ENCODE data around the gene HDAC4. TPM values are rescaled to one million over a fixed set of nuclear protein-coding genes. Genes with fewer than 3 reads are reported as not detected.
"Not testable (repeated sequence)": the region's sequence is repeated elsewhere in the genome, so short reads cannot be mapped to it uniquely, and the experiment has no call there.

HDAC4 gene
- total and polyA plus RNA-seq, 5 donors = 7.8 to 29.1 (median 22.5) TPM

DNA sequence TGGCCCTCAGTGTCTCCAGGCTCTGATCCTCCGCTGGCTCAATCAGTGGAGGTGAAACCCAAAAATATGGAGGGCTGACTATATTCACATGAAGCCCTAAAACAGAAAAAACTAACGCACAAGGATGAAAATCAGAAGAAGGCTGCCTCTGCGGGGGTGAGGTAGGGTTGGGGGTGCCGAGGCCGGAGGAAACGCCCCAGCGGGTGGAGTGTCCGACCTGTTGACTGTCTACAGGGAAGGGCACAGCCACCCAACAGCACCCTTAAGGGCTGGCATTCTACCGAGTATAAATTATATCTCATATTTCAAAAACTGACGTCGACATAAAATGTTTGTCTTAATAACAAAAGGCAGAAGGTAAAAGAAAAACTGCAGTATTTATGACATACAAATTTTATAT, 223.5 kb downstream of the HDAC4 start:
- DNase-seq (peak in 1 of 3 donors; percentile 10), ATAC-seq (no peak)
- H3K4me1 ChIP-seq (ENCODE audit: control insufficient read depth, insufficient read depth, low read length) = no peaks in the 10 kb centered on the region
- no peak overlapping the region for H3K27ac ChIP-seq (ENCODE audit: low read length)
- 97% methylated on average over 11 of the region's 11 CpGs for WGBS
- H3K9me3 ChIP-seq (ENCODE audit: control insufficient read depth, low read length) = no peaks in the 10 kb centered on the region
- intact Hi-C loops (cut with DNase I) = no loop called here
- H3K4me3 ChIP-seq (ENCODE audit: low read length) = no peak overlapping the region
- H3K27me3 ChIP-seq (ENCODE audit: control insufficient read depth, insufficient read depth) = no peaks in the 10 kb centered on the region

DNA sequence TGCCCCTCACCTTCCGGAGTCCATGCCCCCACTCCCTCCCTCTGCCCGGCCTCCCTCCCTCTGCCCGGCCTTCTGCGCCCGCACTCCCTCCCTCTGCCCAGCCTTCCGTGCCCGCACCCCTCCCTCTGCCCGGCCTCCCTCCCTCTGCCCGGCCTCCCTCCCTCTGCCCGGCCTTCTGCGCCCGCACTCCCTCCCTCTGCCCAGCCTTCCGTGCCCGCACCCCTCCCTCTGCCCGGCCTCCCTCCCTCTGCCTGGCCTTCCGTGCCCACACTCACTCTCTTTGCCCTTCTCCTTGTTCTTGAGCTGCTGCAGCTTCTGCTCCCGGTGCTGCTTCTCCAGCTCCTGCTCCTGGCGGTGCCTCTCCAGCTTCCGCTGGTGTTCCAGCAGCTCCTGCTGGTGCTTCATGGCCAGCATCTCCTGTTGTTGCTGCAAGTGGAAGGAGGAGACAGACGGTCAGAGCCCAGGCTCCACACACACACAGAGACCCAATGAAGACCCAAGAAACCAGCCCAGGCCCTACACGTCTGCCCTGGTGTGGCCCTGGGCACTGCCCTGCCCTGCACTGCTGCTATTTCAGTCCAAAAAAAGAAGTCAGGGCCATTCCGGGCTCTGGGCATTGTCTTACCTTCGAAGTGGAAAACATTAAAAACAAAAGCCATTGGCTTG, 224.5 kb downstream of the HDAC4 start:
- intact Hi-C loops (cut with DNase I); H3K27ac ChIP-seq (ENCODE audit: low read length); H3K27me3 ChIP-seq (ENCODE audit: control insufficient read depth, insufficient read depth); H3K9me3 ChIP-seq (ENCODE audit: control insufficient read depth, low read length); H3K4me3 ChIP-seq (ENCODE audit: low read length); H3K4me1 ChIP-seq (ENCODE audit: control insufficient read depth, insufficient read depth, low read length): not testable (repeated sequence)
- WGBS = 93% methylated on average over 19 of the region's 23 CpGs
- DNase-seq = peak in 1 of 3 donors; percentile 7
- ATAC-seq = peak in 1 of 2 donors; percentile 57

DNA sequence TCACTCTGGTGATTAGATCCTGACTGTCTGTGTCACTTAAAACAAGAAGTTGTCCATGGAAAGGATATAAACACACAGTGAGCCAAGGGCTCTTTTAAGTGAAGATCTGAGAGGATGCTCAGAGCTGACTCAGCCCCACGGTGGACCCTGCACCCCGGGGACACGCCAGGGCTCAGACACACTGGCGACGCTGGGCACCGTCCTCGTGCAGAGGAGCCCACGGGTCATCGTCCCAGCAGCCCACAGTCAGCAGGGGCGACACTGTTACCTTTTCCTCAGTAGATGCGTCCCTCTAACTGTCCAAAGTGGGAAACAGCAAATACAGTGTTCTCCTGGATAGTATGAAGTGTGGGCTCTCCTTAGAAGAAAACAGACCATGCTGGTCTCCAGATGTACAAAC, 225.6 kb downstream of the HDAC4 start:
- H3K27me3 ChIP-seq (ENCODE audit: control insufficient read depth, insufficient read depth) = no peaks in the 10 kb centered on the region
- ATAC-seq (no peak), DNase-seq (no peak)
- no peak overlapping the region for H3K4me3 ChIP-seq (ENCODE audit: low read length)
- H3K9me3 ChIP-seq (ENCODE audit: control insufficient read depth, low read length) = no peaks in the 10 kb centered on the region
- no peaks in the 10 kb centered on the region for H3K4me1 ChIP-seq (ENCODE audit: control insufficient read depth, insufficient read depth, low read length)
- H3K27ac ChIP-seq (ENCODE audit: low read length) = no peak overlapping the region
- intact Hi-C loops (cut with DNase I) = no loop called here
- WGBS = 97% methylated on average over 11 of the region's 11 CpGs

DNA sequence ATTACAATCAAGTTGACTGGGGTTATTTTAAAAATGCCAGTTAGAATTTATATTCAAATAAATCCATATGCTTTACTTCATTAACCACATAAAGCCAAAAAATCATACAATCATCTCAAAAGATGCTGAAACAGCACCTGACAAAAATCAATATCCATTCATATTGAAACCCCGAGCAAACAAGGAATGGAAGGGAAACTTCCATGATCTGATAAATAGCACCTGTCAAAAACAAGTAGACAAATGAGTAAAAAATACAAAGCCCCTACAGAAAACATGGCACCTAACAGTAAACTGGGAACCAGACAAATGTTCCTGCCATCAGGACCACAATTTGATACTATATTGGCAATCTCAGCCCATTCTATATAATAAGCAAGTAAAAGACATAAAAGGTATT, 227.5 kb downstream of the HDAC4 start:
- Histone ChIP-seq H3K27ac (ENCODE audit: low read length) (no peak overlapping the region), H3K27me3 (ENCODE audit: control insufficient read depth, insufficient read depth) (no peaks in the 10 kb centered on the region), H3K4me3 (ENCODE audit: low read length) (no peak overlapping the region), H3K9me3 (ENCODE audit: control insufficient read depth, low read length) (no peaks in the 10 kb centered on the region), H3K4me1 (ENCODE audit: control insufficient read depth, insufficient read depth, low read length) (peaks cover 2% of the 10 kb centered on the region)
- DNase-seq (no peak), ATAC-seq (no peak)
- intact Hi-C loops (cut with DNase I) = no loop called here
- 94% methylated on average over 1 of the region's 1 CpG for WGBS

DNA sequence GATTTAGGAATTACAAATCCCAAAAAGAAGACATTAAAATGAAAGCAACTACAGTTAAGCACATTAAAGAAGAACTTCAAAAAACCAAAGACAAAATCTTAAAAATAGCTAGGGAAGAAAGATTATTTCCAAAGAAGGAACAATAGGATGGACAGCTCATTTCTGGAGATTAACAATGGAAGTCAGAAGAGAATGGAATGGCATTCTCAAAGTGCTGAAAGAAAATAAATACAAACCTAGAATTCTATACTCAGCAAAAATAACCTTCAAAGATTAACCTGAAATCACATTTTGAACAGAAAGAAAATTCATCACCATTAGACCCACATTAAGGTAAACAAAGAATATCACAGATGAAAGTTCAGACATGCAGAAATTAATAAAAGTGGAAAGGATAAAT, 229.2 kb downstream of the HDAC4 start:
- ATAC-seq (no peak), DNase-seq (no peak)
- peaks cover 2% of the 10 kb centered on the region for H3K4me1 ChIP-seq (ENCODE audit: control insufficient read depth, insufficient read depth, low read length)
- no peaks in the 10 kb centered on the region for H3K9me3 ChIP-seq (ENCODE audit: control insufficient read depth, low read length)
- H3K27ac ChIP-seq (ENCODE audit: low read length) = no peak overlapping the region
- H3K4me3 ChIP-seq (ENCODE audit: low read length) = no peak overlapping the region
- H3K27me3 ChIP-seq (ENCODE audit: control insufficient read depth, insufficient read depth) = no peaks in the 10 kb centered on the region
- intact Hi-C loops (cut with DNase I) = no loop called here

DNA sequence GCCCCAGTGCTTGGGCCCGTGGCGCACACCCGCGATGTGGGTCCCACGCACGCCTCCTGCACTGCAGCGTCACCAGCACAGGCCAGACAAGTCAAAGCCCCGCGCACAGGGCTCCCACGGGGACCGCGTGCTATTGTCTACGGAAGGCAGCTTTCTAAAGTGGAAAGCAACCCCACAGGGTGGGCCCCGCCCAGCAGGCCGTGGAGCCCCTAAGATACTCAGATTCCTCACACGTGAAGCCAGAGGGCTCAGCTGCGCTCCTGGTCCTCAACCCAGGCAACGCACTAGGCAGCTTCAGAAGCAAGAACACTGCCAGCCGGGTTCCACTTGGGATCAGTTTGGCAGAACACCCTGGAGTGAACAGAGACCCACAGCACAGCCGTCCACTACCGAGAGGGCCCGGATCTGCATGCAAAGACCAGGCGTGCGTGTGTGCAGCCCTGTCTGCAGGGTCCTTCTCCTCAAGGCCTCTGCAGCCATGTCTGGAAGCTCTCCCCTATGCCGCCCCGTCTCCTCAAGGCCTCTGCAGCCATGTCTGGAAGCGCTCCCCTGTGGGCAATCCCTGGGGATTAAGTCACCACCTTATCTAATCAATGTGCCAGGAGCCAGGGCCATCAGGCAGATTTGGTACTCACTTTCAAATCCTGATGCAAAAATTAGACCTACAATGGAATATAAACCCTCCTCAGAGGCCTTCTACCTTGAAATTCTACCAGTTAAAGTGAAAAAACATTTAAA, 231.3 kb downstream of the HDAC4 start:
- Histone ChIP-seq H3K9me3 (ENCODE audit: control insufficient read depth, low read length) (no peaks in the 10 kb centered on the region), H3K4me3 (ENCODE audit: low read length) (no peak overlapping the region), H3K27me3 (ENCODE audit: control insufficient read depth, insufficient read depth) (no peaks in the 10 kb centered on the region), H3K4me1 (ENCODE audit: control insufficient read depth, insufficient read depth, low read length) (peaks cover 2% of the 10 kb centered on the region), H3K27ac (ENCODE audit: low read length) (no peak overlapping the region)
- no peak for DNase-seq
- ATAC-seq = no peak
- intact Hi-C loops (cut with DNase I) = no loop called here
- 97% methylated on average over 27 of the region's 27 CpGs for WGBS

DNA sequence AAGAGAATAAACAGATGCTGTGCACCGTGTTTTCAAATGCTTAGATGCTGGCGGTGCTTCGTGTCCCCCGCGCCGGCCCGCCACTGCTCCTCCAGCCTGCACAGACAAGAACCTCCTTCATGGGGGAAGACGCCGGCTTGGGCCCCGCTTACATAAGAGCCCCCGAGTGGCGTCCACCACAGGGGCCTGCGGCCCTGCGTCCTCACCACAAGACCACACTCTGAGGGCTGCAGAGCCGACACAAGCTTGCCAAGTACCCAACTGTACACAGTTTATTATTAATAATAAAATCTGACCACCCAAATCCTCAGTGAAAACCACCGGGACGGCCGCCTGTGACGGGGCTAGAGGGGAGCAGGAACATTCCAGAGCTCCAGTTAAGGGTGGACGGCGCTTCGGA, 232.2 kb downstream of the HDAC4 start:
- WGBS = 96% methylated on average over 22 of the region's 22 CpGs
- peaks cover 2% of the 10 kb centered on the region for H3K4me1 ChIP-seq (ENCODE audit: control insufficient read depth, insufficient read depth, low read length)
- intact Hi-C loops (cut with DNase I) = no loop called here
- no peaks in the 10 kb centered on the region for H3K27me3 ChIP-seq (ENCODE audit: control insufficient read depth, insufficient read depth)
- DNase-seq (no peak), ATAC-seq (peak in 1 of 2 donors; percentile 37)
- no peaks in the 10 kb centered on the region for H3K9me3 ChIP-seq (ENCODE audit: control insufficient read depth, low read length)
- no peak overlapping the region for H3K27ac ChIP-seq (ENCODE audit: low read length)
- H3K4me3 ChIP-seq (ENCODE audit: low read length) = no peak overlapping the region

DNA sequence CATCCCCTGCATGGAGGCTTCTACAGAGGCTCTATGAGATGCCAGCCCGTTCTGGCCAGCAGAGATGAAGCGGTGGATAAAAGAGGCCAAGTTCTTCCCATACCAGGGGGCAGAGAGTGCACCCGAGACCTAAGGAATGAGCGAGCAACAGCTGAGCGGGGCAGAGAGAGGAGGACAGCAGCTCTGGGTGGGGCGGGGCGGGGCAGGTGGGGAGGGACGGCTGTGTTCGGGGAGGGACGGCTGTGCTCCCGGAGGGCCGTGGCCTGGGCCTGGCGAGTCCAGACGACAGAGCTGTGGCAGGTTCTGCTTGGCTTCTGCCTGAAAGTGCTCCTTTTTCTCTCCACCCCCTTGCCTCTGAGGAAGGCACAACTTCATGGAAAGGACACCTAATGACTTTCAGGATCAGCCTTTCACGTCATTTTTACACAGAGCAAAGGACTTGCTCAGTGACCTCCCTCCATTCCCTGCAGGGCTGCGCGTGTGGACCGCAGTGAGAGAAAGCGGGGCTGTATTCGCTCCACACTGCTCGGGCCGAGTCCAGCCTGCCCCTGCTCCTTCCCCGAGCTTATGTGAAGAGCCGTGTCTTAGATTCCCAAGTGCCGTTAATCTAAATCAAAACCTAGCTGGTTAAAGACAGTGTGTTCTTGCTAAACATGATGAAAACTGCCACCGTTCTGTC, 232.9 kb downstream of the HDAC4 start:
- Histone ChIP-seq H3K27me3 (ENCODE audit: control insufficient read depth, insufficient read depth) (no peaks in the 10 kb centered on the region), H3K4me3 (ENCODE audit: low read length) (no peak overlapping the region), H3K4me1 (ENCODE audit: control insufficient read depth, insufficient read depth, low read length) (peaks cover 2% of the 10 kb centered on the region), H3K27ac (ENCODE audit: low read length) (no peak overlapping the region), H3K9me3 (ENCODE audit: control insufficient read depth, low read length) (no peaks in the 10 kb centered on the region)
- no peak for ATAC-seq
- DNase-seq = no peak
- intact Hi-C loops (cut with DNase I) = no loop called here
- 93% methylated on average over 26 of the region's 26 CpGs for WGBS

DNA sequence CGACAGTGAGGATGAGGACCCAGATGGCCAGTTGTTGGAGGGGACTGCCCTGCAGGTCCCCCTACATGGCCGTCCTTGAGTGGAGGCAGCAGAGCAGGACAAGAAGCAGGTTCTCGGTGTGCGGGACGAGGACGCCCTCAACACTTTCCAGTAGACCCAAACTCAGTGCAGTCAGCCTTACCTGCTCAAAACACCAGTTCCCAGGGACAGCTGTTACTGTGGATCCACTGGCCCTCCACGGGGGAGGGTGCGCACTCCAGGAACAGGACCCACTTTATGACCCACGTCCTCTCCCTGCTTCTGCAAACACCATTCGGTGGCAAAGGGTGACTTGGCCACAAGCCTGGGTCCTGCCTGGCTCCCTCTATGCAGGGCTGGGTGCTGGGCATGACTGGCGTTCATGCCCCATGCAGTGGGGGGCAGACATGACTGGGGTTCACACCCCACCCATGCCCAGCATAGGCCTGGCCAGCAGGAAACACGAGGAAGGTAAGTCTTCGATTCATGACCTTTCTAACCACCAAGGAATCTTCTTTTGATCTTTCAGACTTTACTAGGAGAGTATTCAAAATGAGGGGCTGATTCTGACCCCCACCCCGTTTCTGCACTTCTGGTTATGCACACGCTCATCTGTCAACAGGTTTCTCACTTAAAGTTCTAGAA, 233.7 kb downstream of the HDAC4 start:
- ATAC-seq = no peak
- 93% methylated on average over 15 of the region's 15 CpGs for WGBS
- no peaks in the 10 kb centered on the region for H3K9me3 ChIP-seq (ENCODE audit: control insufficient read depth, low read length)
- no peaks in the 10 kb centered on the region for H3K27me3 ChIP-seq (ENCODE audit: control insufficient read depth, insufficient read depth)
- no peak overlapping the region for H3K4me3 ChIP-seq (ENCODE audit: low read length)
- H3K4me1 ChIP-seq (ENCODE audit: control insufficient read depth, insufficient read depth, low read length) = peaks cover 2% of the 10 kb centered on the region
- intact Hi-C loops (cut with DNase I) = no loop called here
- peak in 1 of 3 donors; percentile 17 for DNase-seq
- H3K27ac ChIP-seq (ENCODE audit: low read length) = no peak overlapping the region

DNA sequence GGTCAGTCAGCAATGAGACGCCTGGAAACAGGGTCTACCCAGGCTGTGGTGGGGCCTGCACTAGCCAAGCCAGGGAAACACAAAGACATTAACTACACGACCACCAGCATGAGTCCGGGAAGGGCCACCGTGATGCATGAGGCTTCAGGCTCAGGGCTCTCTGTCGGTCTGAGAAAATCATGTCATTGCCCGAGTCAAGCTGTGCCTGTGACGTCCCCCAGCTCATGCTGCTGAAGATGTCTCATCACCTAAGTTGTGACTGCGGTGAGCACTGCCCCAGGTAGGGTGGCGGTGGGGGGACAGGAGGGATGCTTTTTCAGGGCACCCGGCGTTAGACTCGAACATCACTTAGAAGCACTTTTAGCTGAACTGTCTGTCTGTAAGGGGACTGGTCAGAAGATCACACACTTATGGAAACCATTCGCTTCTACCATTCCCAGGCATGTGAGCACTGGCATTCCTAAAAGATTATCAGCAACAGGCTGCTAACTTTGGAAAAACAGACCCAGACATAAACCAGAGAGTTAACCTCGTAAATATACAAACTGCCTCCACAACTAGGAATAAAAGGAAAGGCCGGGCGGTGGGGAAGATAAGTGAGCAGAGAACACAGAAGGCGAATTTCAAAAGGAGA, 234.5 kb downstream of the HDAC4 start:
- WGBS = 76% methylated on average over 17 of the region's 17 CpGs
- intact Hi-C loops (cut with DNase I) = no loop called here
- Histone ChIP-seq H3K4me3 (ENCODE audit: low read length) (no peak overlapping the region), H3K27me3 (ENCODE audit: control insufficient read depth, insufficient read depth) (no peaks in the 10 kb centered on the region), H3K27ac (ENCODE audit: low read length) (no peak overlapping the region), H3K4me1 (ENCODE audit: control insufficient read depth, insufficient read depth, low read length) (peaks cover 2% of the 10 kb centered on the region), H3K9me3 (ENCODE audit: control insufficient read depth, low read length) (no peaks in the 10 kb centered on the region)
- DNase-seq (peak in 1 of 3 donors; percentile 26), ATAC-seq (no peak)

Data from right cardiac atrium (tissue), 5 donors.